Neural cell (in vitro differentiated cells): ENCODE results near the gene CHN1. TPM values are rescaled to one million over a fixed set of nuclear protein-coding genes. Genes with fewer than 3 reads are reported as not detected.

Experiments
- H2AFZ ChIP-seq: fragments of 200-600, 300-800 bp; sonication (generic), shearing (Covaris generic); 2 replicates; pipeline ENCODE4 v1.6.0; 2014; ENCODE audit warnings: low read depth, mild to moderate bottlenecking, antibody characterized with exemption, low read length, moderate library complexity
- H3F3A ChIP-seq: fragments of 200-600 bp; shearing (Covaris generic); 2 replicates; pipeline ENCODE4 v1.6.1; 2016; ENCODE audit warnings: mild to moderate bottlenecking, moderate library complexity, mixed read lengths, antibody characterized with exemption, low read length; ENCODE audit not compliant: insufficient read depth, poor library complexity, severe bottlenecking
- H3K27ac ChIP-seq: fragments of 200-600, 300-800 bp; sonication (generic), shearing (Covaris generic); 2 replicates; pipeline ENCODE4 v1.5.1; 2014; ENCODE audit warnings: mild to moderate bottlenecking, low read length, moderate library complexity
- H3K27me3 ChIP-seq: fragments of 300-800, 200-600 bp; sonication (generic), shearing (Covaris generic); 2 replicates; pipeline ENCODE4 v1.6.0; 2014; ENCODE audit warnings: mild to moderate bottlenecking, low read depth, low read length, moderate library complexity; ENCODE audit not compliant: insufficient read depth
- H3K36me3 ChIP-seq: fragments of 300-800, 200-600 bp; sonication (generic), shearing (Covaris generic); 2 replicates; pipeline ENCODE4 v1.5.1; 2014; ENCODE audit warnings: mild to moderate bottlenecking, antibody characterized with exemption, low read length, moderate library complexity; ENCODE audit not compliant: insufficient read depth
- H3K4me2 ChIP-seq: fragments of 300-800, 200-600 bp; sonication (generic), shearing (Covaris generic); 2 replicates; pipeline ENCODE4 v1.6.0; 2014; ENCODE audit warnings: mild to moderate bottlenecking, low read length
- H3K4me3 ChIP-seq: fragments of 300-800, 200-600 bp; sonication (generic), shearing (Covaris generic); 2 replicates; pipeline ENCODE4 v1.5.1; 2014; ENCODE audit warnings: mild to moderate bottlenecking, low read length, moderate library complexity
- H3K79me2 ChIP-seq: fragments of 200-600 bp; shearing (Covaris generic); replicated peaks from 2 replicates; pipeline ENCODE4 v1.6.0; 2014; ENCODE audit warnings: mild to moderate bottlenecking, low read length, moderate library complexity; ENCODE audit not compliant: insufficient read depth
- H3K9ac ChIP-seq: fragments of 300-800, 200-600 bp; sonication (generic), shearing (Covaris generic); 2 replicates; pipeline ENCODE4 v1.6.1; 2016; ENCODE audit warnings: mild to moderate bottlenecking, low read length, mixed read lengths
- H3K9me2 ChIP-seq: fragments of 200-600 bp; shearing (Covaris generic); 2 replicates; pipeline ENCODE4 v1.6.1; 2016; ENCODE audit warnings: mild to moderate bottlenecking, low read length, mixed read lengths; ENCODE audit not compliant: insufficient read depth
- H3K9me3 ChIP-seq: fragments of 200-600, 300-800 bp; sonication (generic), shearing (Covaris generic); 2 replicates; pipeline ENCODE4 v1.6.1; 2016; ENCODE audit warnings: mild to moderate bottlenecking, mixed run types, low read length, moderate library complexity, mixed read lengths
- H4K20me1 ChIP-seq: fragments of 200-600 bp; shearing (Covaris generic); 2 replicates; pipeline ENCODE4 v1.6.1; 2016; ENCODE audit warnings: mild to moderate bottlenecking, mixed run types; ENCODE audit not compliant: insufficient read depth
- CTCF ChIP-seq: fragments of 450-650 bp; IDR thresholded peaks from 2 replicates; pipeline ENCODE4 v1.5.1; 2014; ENCODE audit warnings: antibody characterized with exemption, mild to moderate bottlenecking, moderate library complexity; ENCODE audit not compliant: poor library complexity, severe bottlenecking
- EP300 ChIP-seq: fragments of 450-650 bp; conservative IDR thresholded peaks from 2 replicates; pipeline ENCODE4 v1.6.1; 2014; ENCODE audit warnings: antibody characterized with exemption, mild to moderate bottlenecking, moderate library complexity; ENCODE audit not compliant: poor library complexity, severe bottlenecking
- EZH2 ChIP-seq: fragments of 200-600, 300-800 bp; shearing (Covaris generic), sonication (generic); IDR thresholded peaks from 2 replicates; pipeline ENCODE4 v1.6.1; 2014; ENCODE audit warnings: antibody characterized with exemption, low read length, borderline replicate concordance, mild to moderate bottlenecking; ENCODE audit not compliant: insufficient read depth, poor library complexity, severe bottlenecking
- MXI1 ChIP-seq: fragments of 450-650 bp; conservative IDR thresholded peaks from 2 replicates; pipeline ENCODE4 v1.6.1; 2014; ENCODE audit warnings: antibody characterized with exemption, mild to moderate bottlenecking; ENCODE audit not compliant: poor library complexity, severe bottlenecking
- POLR2AphosphoS5 ChIP-seq: IDR thresholded peaks from 2 replicates; pipeline ENCODE4 v1.6.1; 2012
- RAD21 ChIP-seq: fragments of 450-650 bp; conservative IDR thresholded peaks from 2 replicates; pipeline ENCODE4 v1.6.1; 2014; ENCODE audit warnings: antibody characterized with exemption, mild to moderate bottlenecking, moderate library complexity
- SMC3 ChIP-seq: fragments of 450-650 bp; conservative IDR thresholded peaks from 2 replicates; pipeline ENCODE4 v1.6.1; 2014; ENCODE audit warnings: antibody characterized with exemption, mild to moderate bottlenecking, moderate library complexity; ENCODE audit not compliant: poor library complexity
- TAF1 ChIP-seq: IDR thresholded peaks from 2 replicates; pipeline ENCODE4 v1.6.1; 2012; ENCODE audit warnings: low read depth
- polyA plus RNA-seq: library from polyadenylated mRNA; depleted of rRNA; stranded (reverse); fragments of >200 nt; gene quantifications from 2 replicates; pipeline ENCODE4 v1.2.3, GENCODE V29; 2014
- TF ChIP-seq, protein P1 (sequence below): IDR thresholded peaks from 2 replicates; pipeline ENCODE4 v1.6.1; 2012; ENCODE audit warnings: borderline replicate concordance

CHN1 gene
- polyA plus RNA-seq, 1 donor from 2014 or later: 133 TPM

GRCh38 chr2:174765576-174765975 lies 239.6 kb downstream of the CHN1 start:
- Histone ChIP-seq H3K9me3 (no peaks in the 10 kb centered on the region), H3K4me3 (no peak overlapping the region), H3K79me2 (no peaks in the 10 kb centered on the region), H3F3A (no peaks in the 10 kb centered on the region), H3K36me3 (no peaks in the 10 kb centered on the region), H3K27me3 (no peaks in the 10 kb centered on the region), H3K9me2 (no peaks in the 10 kb centered on the region), H3K27ac (no peak overlapping the region), H2AFZ (no peak overlapping the region), H3K9ac (no peak overlapping the region), H4K20me1 (no peaks in the 10 kb centered on the region), H3K4me2 (no peak overlapping the region)
- TF ChIP-seq, protein P1, sequence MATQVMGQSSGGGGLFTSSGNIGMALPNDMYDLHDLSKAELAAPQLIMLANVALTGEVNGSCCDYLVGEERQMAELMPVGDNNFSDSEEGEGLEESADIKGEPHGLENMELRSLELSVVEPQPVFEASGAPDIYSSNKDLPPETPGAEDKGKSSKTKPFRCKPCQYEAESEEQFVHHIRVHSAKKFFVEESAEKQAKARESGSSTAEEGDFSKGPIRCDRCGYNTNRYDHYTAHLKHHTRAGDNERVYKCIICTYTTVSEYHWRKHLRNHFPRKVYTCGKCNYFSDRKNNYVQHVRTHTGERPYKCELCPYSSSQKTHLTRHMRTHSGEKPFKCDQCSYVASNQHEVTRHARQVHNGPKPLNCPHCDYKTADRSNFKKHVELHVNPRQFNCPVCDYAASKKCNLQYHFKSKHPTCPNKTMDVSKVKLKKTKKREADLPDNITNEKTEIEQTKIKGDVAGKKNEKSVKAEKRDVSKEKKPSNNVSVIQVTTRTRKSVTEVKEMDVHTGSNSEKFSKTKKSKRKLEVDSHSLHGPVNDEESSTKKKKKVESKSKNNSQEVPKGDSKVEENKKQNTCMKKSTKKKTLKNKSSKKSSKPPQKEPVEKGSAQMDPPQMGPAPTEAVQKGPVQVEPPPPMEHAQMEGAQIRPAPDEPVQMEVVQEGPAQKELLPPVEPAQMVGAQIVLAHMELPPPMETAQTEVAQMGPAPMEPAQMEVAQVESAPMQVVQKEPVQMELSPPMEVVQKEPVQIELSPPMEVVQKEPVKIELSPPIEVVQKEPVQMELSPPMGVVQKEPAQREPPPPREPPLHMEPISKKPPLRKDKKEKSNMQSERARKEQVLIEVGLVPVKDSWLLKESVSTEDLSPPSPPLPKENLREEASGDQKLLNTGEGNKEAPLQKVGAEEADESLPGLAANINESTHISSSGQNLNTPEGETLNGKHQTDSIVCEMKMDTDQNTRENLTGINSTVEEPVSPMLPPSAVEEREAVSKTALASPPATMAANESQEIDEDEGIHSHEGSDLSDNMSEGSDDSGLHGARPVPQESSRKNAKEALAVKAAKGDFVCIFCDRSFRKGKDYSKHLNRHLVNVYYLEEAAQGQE: no peak
- TF ChIP-seq POLR2AphosphoS5 (no peak), MXI1 (no peak), SMC3 (no peak), RAD21 (no peak), CTCF (no peak), TAF1 (no peak), EZH2 (no peak), EP300 (no peak)

DNA sequence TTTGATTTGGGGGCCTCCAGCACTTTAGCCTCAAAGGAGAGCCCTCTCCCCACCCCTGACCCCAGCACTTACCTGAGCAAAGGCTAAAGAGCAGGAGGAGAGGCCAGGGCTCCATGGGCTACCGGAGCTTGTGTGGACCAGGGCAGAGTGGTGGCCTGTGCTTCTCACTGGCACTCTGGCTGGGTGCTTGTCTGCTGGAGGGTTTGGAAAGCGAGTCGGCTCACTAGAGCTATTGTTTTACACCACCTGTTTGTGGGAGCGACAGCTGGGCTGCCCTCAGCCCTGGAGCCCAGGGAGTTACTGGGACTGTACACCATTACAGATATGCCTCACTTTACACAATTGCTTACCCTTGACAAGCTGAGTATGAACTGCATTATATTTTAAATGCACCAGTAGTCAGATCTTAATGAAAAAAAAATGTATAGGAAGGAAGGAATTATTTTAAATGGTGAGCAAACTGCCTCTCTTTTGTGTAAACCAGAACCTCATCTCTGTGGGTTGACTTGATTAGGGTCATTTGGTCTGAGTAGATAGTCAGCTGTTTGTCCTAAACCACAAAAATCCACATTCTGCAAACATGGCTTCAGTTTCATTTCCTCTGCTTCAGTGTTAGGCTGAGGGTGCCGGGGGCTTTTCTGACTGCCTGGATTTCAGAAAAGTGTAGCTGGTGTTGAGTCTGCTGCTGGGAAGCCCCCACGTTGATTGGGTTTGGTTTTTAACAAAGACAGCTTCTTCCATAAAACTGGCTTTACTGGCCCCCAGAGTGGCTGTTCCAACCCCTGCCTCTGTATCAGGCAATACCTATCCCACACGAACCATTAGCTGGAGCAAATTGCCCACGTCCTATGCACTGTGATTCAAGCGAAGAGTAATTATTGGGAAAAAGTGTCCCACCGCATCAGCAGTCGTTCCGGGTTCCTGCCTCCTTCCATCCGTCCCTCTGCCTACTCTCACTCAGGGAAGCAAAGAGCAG lies 240.6 kb downstream of the CHN1 start, which contains the start of gene CHRNA1:
TSS of gene CHRNA1 (minus strand) at position 193 of the 976 bp plus-strand sequence. CDS start at position 115, 78 bp downstream.
- H3K9ac ChIP-seq: no peak within 1 kb of the TSS
- H3K79me2 ChIP-seq: no peaks in the 10 kb centered on the region
- no peaks in the 10 kb centered on the region for H3F3A ChIP-seq
- no peak within 1 kb of the TSS for H3K27ac ChIP-seq
- H3K9me3 ChIP-seq: no peaks in the 10 kb centered on the region
- H3K36me3 ChIP-seq: no peaks in the 10 kb centered on the region
- H3K9me2 ChIP-seq: no peaks in the 10 kb centered on the region
- H3K27me3 ChIP-seq: no peaks in the 10 kb centered on the region
- H2AFZ ChIP-seq: no peak within 1 kb of the TSS
- H3K4me3 ChIP-seq: no peak within 1 kb of the TSS
- no peak within 1 kb of the TSS for H3K4me2 ChIP-seq
- H4K20me1 ChIP-seq: no peaks in the 10 kb centered on the region
- TF ChIP-seq POLR2AphosphoS5 (no peak), CTCF (no peak), MXI1 (no peak), SMC3 (no peak), EZH2 (no peak), EP300 (no peak), RAD21 (no peak)
- TF ChIP-seq, protein P1: no peak
